K562 (cell line): ENCODE results near the gene KLHL22. TPM values are rescaled to one million over a fixed set of nuclear protein-coding genes. Genes with fewer than 3 reads are reported as not detected.

Experiments used
- CBFB ChIP-seq: sonication (generic); formaldehyde crosslinking; IDR thresholded peaks from 2 replicates; pipeline ENCODE4 v1.4.0; 2020; ENCODE audit warnings: mild to moderate bottlenecking, missing genetic modification reagents
- MECOM ChIP-seq: fragments of 250-450 bp; sonication (Bioruptor Pico); IDR thresholded peaks from 2 replicates; pipeline ENCODE4 v1.8.0; 2022; ENCODE audit warnings: inconsistent platforms
- RBM15 ChIP-seq: fragments of 200-400 bp; formaldehyde crosslinking; IDR thresholded peaks from 2 replicates; pipeline ENCODE4 v1.6.1; 2018; ENCODE audit warnings: mild to moderate bottlenecking, low read length, moderate library complexity; ENCODE audit not compliant: insufficient read depth
- REST ChIP-seq, 2 experiments: fragments of 450-650 bp; formaldehyde crosslinking in 1 of 2; IDR thresholded peaks; 2 replicates each; pipeline versions ENCODE4 v1.4.0 to v1.6.1; 2014 to 2020; ENCODE audit warnings: mild to moderate bottlenecking in 2 of 2, borderline replicate concordance in 1 of 2, low read depth in 1 of 2
- TAF15 ChIP-seq: fragments of 200-400 bp; formaldehyde crosslinking; IDR thresholded peaks from 2 replicates; pipeline ENCODE4 v1.6.1; 2017; ENCODE audit warnings: mild to moderate bottlenecking, low read depth, low read length, moderate library complexity
- TEAD4 ChIP-seq, 2 experiments: sonication (generic) in 1 of 2; formaldehyde crosslinking in 1 of 2; IDR thresholded peaks; 2 replicates each; pipeline versions ENCODE4 v1.6.1 to v1.8.0; 2012 to 2022; ENCODE audit warnings: borderline replicate concordance in 1 of 2, inconsistent platforms in 1 of 2, low read length in 1 of 2, mild to moderate bottlenecking in 1 of 2, missing genetic modification reagents in 1 of 2
- THRAP3 ChIP-seq: fragments of 450-650 bp; IDR thresholded peaks from 2 replicates; pipeline ENCODE4 v1.6.1; 2016; ENCODE audit warnings: mild to moderate bottlenecking, inconsistent platforms, borderline replicate concordance
- WHSC1 ChIP-seq: IDR thresholded peaks from one replicate; pipeline ENCODE4 v1.6.1; 2012; ENCODE audit warnings: low read length, control low read depth, inconsistent platforms
- polyA plus RNA-seq, 8 experiments: library from polyadenylated mRNA; depleted of rRNA in 4 of 8; stranded (reverse) in 5 of 8; unstranded in 3 of 8; fragments of >200 nt; fragmentation: Nextera tagmentation in 2 of 8; fragmentation: Illumina TruSeq in 1 of 8; extraction: Ambion mirVana in 2 of 8; extraction: Trizol in 1 of 8; gene quantifications; 2 replicates each; pipeline versions ENCODE4 v1.2.1 to v1.2.3, GENCODE V29; 2011 to 2014; ENCODE audit warnings: inconsistent platforms in 1 of 8, missing spikeins in 1 of 8
- total RNA-seq, 7 experiments: library from RNA; depleted of rRNA in 6 of 7; stranded (reverse); fragments of >200 nt in 6 of 7; fragmentation: Illumina TruSeq in 2 of 7; extraction: Trizol in 2 of 7; gene quantifications; 2 replicates each; pipeline versions ENCODE4 v1.2.1 to v1.2.3, GENCODE V29; 2011 to 2021; ENCODE audit warnings: low replicate concordance in 1 of 7
- TF ChIP-seq, protein P1 (sequence below): sonication (generic); formaldehyde crosslinking; IDR thresholded peaks from 2 replicates; pipeline ENCODE4 v1.8.0; 2023; ENCODE audit warnings: missing genetic modification reagents, mild to moderate bottlenecking, borderline replicate concordance
- TF ChIP-seq, protein P2 (sequence below): IDR thresholded peaks from 3 replicates; pipeline ENCODE4 v1.6.1; 2011; ENCODE audit warnings: borderline replicate concordance, mild to moderate bottlenecking; ENCODE audit not compliant: insufficient read length, insufficient read depth

The KLHL22 gene
- total and polyA plus RNA-seq, 9 of the 15 experiments (the other 6 are each of a cell fraction or from before 2014, with no cell fraction given): 1.3 to 25.6 (median 15.2) TPM

GRCh38 chr22:20528405-20528978 is 32.9 kb upstream of the KLHL22 start (continued):
- TF ChIP-seq TEAD4 (IDR thresholded peaks at IDR 0.05; ENCODE audit: low read length): no peak
- TF ChIP-seq TEAD4 (CRISPR knock-in tag; IDR thresholded peaks at IDR 0.05; ENCODE audit: borderline replicate concordance): peak; percentile 89; the same call in 1 of the 2 replicates
- peak; percentile 36 for TF ChIP-seq WHSC1
- TF ChIP-seq, protein P1, sequence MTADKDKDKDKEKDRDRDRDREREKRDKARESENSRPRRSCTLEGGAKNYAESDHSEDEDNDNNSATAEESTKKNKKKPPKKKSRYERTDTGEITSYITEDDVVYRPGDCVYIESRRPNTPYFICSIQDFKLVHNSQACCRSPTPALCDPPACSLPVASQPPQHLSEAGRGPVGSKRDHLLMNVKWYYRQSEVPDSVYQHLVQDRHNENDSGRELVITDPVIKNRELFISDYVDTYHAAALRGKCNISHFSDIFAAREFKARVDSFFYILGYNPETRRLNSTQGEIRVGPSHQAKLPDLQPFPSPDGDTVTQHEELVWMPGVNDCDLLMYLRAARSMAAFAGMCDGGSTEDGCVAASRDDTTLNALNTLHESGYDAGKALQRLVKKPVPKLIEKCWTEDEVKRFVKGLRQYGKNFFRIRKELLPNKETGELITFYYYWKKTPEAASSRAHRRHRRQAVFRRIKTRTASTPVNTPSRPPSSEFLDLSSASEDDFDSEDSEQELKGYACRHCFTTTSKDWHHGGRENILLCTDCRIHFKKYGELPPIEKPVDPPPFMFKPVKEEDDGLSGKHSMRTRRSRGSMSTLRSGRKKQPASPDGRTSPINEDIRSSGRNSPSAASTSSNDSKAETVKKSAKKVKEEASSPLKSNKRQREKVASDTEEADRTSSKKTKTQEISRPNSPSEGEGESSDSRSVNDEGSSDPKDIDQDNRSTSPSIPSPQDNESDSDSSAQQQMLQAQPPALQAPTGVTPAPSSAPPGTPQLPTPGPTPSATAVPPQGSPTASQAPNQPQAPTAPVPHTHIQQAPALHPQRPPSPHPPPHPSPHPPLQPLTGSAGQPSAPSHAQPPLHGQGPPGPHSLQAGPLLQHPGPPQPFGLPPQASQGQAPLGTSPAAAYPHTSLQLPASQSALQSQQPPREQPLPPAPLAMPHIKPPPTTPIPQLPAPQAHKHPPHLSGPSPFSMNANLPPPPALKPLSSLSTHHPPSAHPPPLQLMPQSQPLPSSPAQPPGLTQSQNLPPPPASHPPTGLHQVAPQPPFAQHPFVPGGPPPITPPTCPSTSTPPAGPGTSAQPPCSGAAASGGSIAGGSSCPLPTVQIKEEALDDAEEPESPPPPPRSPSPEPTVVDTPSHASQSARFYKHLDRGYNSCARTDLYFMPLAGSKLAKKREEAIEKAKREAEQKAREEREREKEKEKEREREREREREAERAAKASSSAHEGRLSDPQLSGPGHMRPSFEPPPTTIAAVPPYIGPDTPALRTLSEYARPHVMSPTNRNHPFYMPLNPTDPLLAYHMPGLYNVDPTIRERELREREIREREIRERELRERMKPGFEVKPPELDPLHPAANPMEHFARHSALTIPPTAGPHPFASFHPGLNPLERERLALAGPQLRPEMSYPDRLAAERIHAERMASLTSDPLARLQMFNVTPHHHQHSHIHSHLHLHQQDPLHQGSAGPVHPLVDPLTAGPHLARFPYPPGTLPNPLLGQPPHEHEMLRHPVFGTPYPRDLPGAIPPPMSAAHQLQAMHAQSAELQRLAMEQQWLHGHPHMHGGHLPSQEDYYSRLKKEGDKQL: no peak
- no peak for TF ChIP-seq REST (IDR thresholded peaks at IDR 0.05; ENCODE audit: borderline replicate concordance)
- 0 out of 2 replicates have a peak, but pooled peaks have one; percentile 29 for TF ChIP-seq REST (CRISPR knock-in tag; IDR thresholded peaks at IDR 0.05; ENCODE audit: low read depth)
- TF ChIP-seq RBM15: no peak
- no peak for TF ChIP-seq THRAP3
- TF ChIP-seq TAF15: 0 out of 2 replicates have a peak, but pooled peaks have one; percentile 46
- no peak for TF ChIP-seq MECOM (CRISPR knock-in tag)
- TF ChIP-seq CBFB: no peak
- TF ChIP-seq, protein P2, sequence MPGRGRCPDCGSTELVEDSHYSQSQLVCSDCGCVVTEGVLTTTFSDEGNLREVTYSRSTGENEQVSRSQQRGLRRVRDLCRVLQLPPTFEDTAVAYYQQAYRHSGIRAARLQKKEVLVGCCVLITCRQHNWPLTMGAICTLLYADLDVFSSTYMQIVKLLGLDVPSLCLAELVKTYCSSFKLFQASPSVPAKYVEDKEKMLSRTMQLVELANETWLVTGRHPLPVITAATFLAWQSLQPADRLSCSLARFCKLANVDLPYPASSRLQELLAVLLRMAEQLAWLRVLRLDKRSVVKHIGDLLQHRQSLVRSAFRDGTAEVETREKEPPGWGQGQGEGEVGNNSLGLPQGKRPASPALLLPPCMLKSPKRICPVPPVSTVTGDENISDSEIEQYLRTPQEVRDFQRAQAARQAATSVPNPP: no peak
